Mesothelial cell of epicardium (in vitro differentiated cells): ENCODE results near the gene EHD2. TPM values are rescaled to one million over a fixed set of nuclear protein-coding genes. Genes with fewer than 3 reads are reported as not detected.

Experiments used
- DNase-seq, 2 experiments: peaks; one replicate each; pipeline ENCODE4 v3.0.0; 2021; ENCODE audit warnings: low spot score in 2 of 2; ENCODE audit not compliant: unreplicated experiment in 2 of 2
- H3K27ac Mint-ChIP-seq: 2 replicates; pipeline ENCODE4 v1.8.0; 2021; ENCODE audit warnings: mixed read lengths
- H3K27me3 Mint-ChIP-seq: 2 replicates; pipeline ENCODE4 v1.8.0; 2021; ENCODE audit warnings: low read depth, mixed read lengths
- H3K36me3 Mint-ChIP-seq: 2 replicates; pipeline ENCODE4 v1.8.0; 2021; ENCODE audit warnings: mixed read lengths
- H3K4me1 Mint-ChIP-seq: 2 replicates; pipeline ENCODE4 v1.8.0; 2021; ENCODE audit warnings: mixed read lengths
- H3K4me3 Mint-ChIP-seq: 2 replicates; pipeline ENCODE4 v1.8.0; 2021; ENCODE audit warnings: mild to moderate bottlenecking, moderate library complexity, mixed read lengths
- H3K9me3 Mint-ChIP-seq: 2 replicates; pipeline ENCODE4 v1.8.0; 2021; ENCODE audit warnings: mixed read lengths
- total RNA-seq: library from RNA; stranded (reverse); gene quantifications from 3 replicates; pipeline ENCODE4 v1.2.1, GENCODE V29; 2021
- TF ChIP-seq, protein P1 (sequence below): fragments of 200-600 bp; sonication (generic); IDR thresholded peaks from one replicate; pipeline ENCODE4 v1.5.0; 2021; ENCODE audit warnings: antibody characterized with exemption; ENCODE audit not compliant: unreplicated experiment

The EHD2 gene
- total RNA-seq, 1 donor from 2014 or later: 39.2 TPM

DNA sequence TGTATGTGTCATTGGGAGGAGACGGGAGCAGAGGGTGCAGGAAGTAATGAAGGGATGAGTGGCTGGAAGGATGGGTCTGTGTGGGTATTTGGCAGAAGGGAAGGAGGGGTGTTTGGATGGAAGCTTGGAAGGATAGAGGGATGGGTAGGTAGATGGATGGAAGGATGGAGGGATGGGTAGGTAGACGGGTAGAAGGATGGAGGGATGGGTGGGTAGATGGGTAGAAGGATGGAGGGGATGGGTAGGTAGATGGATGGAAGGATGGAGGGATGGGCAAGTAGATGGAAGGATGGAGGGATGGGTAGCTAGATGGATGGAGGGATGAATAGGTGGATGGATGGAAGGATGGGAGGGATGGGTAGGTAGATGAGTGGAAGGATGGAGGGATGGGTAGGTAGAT lies 41.7 kb upstream of the EHD2 start:
- Mint-ChIP-seq H3K4me3 (no peak overlapping the region), H3K4me1 (peaks cover 13% of the 10 kb centered on the region), H3K27me3 (no peaks in the 10 kb centered on the region), H3K9me3 (peaks cover 3% of the 10 kb centered on the region), H3K36me3 (peaks cover 32% of the 10 kb centered on the region), H3K27ac (no peak overlapping the region)
- TF ChIP-seq, protein P1, sequence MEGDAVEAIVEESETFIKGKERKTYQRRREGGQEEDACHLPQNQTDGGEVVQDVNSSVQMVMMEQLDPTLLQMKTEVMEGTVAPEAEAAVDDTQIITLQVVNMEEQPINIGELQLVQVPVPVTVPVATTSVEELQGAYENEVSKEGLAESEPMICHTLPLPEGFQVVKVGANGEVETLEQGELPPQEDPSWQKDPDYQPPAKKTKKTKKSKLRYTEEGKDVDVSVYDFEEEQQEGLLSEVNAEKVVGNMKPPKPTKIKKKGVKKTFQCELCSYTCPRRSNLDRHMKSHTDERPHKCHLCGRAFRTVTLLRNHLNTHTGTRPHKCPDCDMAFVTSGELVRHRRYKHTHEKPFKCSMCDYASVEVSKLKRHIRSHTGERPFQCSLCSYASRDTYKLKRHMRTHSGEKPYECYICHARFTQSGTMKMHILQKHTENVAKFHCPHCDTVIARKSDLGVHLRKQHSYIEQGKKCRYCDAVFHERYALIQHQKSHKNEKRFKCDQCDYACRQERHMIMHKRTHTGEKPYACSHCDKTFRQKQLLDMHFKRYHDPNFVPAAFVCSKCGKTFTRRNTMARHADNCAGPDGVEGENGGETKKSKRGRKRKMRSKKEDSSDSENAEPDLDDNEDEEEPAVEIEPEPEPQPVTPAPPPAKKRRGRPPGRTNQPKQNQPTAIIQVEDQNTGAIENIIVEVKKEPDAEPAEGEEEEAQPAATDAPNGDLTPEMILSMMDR: no peak
- DNase-seq: no peak

DNA sequence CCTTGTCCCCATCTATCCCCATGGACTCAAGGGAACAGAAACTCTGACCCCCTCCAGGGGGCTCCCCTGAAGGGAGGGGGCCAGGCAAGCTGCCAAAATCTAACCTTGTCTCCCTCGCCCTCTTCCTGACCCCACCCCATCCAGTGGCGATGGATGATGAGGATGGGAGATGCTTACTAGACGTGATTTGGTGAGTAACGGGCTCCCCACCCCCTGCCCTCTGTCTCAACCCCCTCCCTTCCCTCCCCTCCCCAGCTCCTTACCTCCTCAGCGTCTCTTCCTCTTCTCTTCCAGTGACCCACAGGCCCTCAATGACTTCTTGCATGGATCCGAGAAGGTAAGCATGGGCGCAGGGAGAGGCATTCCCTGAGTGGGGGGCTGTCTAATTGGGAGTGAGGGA lies 39.8 kb upstream of the EHD2 start:
- Mint-ChIP-seq H3K27ac (peak overlapping the region; percentile 16), H3K9me3 (peaks cover 3% of the 10 kb centered on the region), H3K4me3 (no peak overlapping the region), H3K4me1 (no peaks in the 10 kb centered on the region), H3K36me3 (peaks cover 39% of the 10 kb centered on the region), H3K27me3 (no peaks in the 10 kb centered on the region)
- no peak for DNase-seq
- TF ChIP-seq, protein P1: no peak

DNA sequence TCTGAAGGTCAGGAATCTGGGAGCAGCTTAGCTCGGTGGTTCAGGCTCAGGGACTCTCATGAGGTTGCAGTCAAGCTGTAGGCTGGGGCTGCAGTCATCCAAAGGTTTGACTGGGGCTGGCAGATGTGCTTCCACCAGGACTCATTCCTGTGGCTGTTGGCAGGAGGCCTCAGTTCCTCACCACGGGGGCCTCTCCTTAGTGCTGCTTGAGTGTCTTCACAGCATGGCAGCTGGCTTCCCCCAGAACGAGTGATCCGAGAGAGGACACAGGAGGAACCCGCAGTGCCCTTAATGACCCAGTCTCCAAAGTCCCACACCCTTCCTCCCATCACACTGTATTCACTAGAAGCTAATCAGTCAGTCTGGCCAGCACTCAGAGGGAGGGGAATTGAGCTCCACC lies 38.7 kb upstream of the EHD2 start:
- H3K27me3 Mint-ChIP-seq: no peaks in the 10 kb centered on the region
- H3K4me1 Mint-ChIP-seq: no peaks in the 10 kb centered on the region
- no peak overlapping the region for H3K27ac Mint-ChIP-seq
- TF ChIP-seq, protein P1: no peak
- peaks cover 39% of the 10 kb centered on the region for H3K36me3 Mint-ChIP-seq
- peaks cover 3% of the 10 kb centered on the region for H3K9me3 Mint-ChIP-seq
- no peak for DNase-seq
- H3K4me3 Mint-ChIP-seq: no peak overlapping the region

DNA sequence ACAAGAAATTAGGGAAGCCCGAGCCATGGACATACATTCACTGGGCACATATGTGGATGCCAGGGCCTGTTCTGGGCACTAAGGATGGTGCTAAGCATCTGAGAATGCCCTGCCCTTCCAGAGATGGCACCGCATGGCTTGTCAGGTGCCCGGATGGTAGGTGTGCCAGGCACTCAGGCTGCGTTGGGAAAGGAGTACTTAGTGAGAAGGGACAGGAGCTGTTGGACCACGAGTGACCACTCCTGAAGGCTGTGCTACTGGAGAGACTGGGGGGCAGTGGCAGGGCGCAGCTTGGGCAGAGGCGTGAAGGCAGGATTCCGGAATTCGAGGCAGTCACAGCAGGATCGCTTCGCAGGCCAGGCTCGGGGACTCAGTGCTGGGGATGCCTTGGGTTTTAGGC lies 38.0 kb upstream of the EHD2 start:
- no peak overlapping the region for H3K27ac Mint-ChIP-seq
- H3K9me3 Mint-ChIP-seq: peaks cover 3% of the 10 kb centered on the region
- no peaks in the 10 kb centered on the region for H3K27me3 Mint-ChIP-seq

DNA sequence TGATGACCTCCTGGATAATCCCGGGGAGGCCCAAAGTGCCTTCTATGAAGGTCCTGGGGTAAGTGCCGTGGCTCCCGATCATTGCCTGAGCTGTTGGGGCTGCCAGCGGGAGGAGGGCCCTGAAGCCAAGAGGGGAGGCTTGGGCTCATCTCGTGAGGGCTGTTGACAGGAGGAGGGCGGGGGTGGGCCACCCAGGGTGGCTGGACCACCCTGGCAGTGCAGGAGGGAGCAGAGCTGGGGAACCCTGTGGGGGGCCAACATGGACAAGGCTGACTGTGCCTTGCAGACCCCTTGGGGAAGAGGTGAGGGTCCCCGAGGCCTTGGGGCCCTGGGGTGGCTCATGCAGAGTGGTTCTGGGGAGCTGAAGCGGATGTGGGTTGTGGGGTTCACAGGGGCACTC lies 37.4 kb upstream of the EHD2 start:
- Mint-ChIP-seq H3K4me3 (no peak overlapping the region), H3K9me3 (peaks cover 3% of the 10 kb centered on the region), H3K27ac (no peak overlapping the region), H3K27me3 (no peaks in the 10 kb centered on the region), H3K4me1 (no peaks in the 10 kb centered on the region), H3K36me3 (peaks cover 32% of the 10 kb centered on the region)
- TF ChIP-seq, protein P1: no peak
- DNase-seq: no peak

More for the DNA sequence above, 38.0 kb upstream of the EHD2 start:
- Mint-ChIP-seq H3K4me1 (no peaks in the 10 kb centered on the region), H3K4me3 (no peak overlapping the region), H3K36me3 (peaks cover 36% of the 10 kb centered on the region)
- TF ChIP-seq, protein P1: no peak
- DNase-seq: no peak

DNA sequence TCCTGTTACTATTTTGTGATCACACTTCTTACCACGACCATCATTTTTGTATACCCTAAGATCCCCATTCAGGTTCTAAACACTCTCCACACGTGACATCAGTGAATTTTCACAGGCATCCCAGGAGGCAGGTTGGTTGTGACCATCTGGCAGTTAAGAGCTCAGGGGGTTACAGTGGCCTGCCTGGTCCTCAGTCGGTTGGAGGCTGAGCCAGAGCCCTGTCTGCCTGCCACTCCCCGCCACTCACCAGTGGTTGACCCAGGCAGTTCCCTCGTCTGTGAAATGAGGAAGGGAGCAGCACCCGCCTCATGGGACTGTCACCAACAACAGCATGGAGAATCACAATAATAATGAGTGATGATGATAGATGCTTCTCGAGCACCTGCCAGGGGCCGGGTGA lies 36.4 kb upstream of the EHD2 start:
- Mint-ChIP-seq H3K4me1 (no peaks in the 10 kb centered on the region), H3K9me3 (peaks cover 3% of the 10 kb centered on the region), H3K27me3 (no peaks in the 10 kb centered on the region), H3K4me3 (no peak overlapping the region), H3K36me3 (peaks cover 30% of the 10 kb centered on the region), H3K27ac (no peak overlapping the region)
- DNase-seq: no peak
- TF ChIP-seq, protein P1: no peak
